Activated T-cell treated with anti-CD3 and anti-CD28 coated beads, Interleukin-2, amount 50 U/mL, for 72 hours (primary cell): ENCODE results near the gene ANXA11. TPM values are rescaled to one million over a fixed set of nuclear protein-coding genes. Genes with fewer than 3 reads are reported as not detected.
A peak's percentile ranks its signal among the peaks of the same experiment; 100 is the strongest.
"Not testable (repeated sequence)": the region's sequence is repeated elsewhere in the genome, so short reads cannot be mapped to it uniquely, and the experiment has no call there.

Experiments
- ATAC-seq, 2 donors: fragments of 150-1000 bp; cut with Tn5 transposase; replicated peaks in 1 of 2; 2 replicates each; pipeline ENCODE4 v1.10.0; 2021; ENCODE audit warnings: moderate library complexity in 2 of 2, mild to moderate bottlenecking in 1 of 2
- DNase-seq, 2 donors: peaks; one replicate each; pipeline ENCODE4 v3.0.0; 2021 to 2022; ENCODE audit warnings: mixed read lengths in 1 of 2
- H3K27ac Mint-ChIP-seq: one replicate; pipeline ENCODE4 v1.8.0; 2022; ENCODE audit warnings: mild to moderate bottlenecking, moderate library complexity, mixed read lengths
- H3K27me3 Mint-ChIP-seq: one replicate; pipeline ENCODE4 v1.8.0; 2022; ENCODE audit warnings: low read depth, mixed read lengths
- H3K36me3 Mint-ChIP-seq, 2 donors: one replicate each; pipeline ENCODE4 v1.8.0; 2022; ENCODE audit warnings: mixed read lengths in 2 of 2, mild to moderate bottlenecking in 1 of 2; ENCODE audit not compliant: insufficient read depth in 2 of 2
- H3K4me1 Mint-ChIP-seq: one replicate; pipeline ENCODE4 v1.8.0; 2022; ENCODE audit warnings: low read depth, mixed read lengths
- H3K4me3 Mint-ChIP-seq, 2 donors: one replicate each; pipeline ENCODE4 v1.8.0; 2022; ENCODE audit warnings: mild to moderate bottlenecking in 2 of 2, mixed read lengths in 2 of 2, moderate library complexity in 2 of 2
- H3K9me3 Mint-ChIP-seq, 2 donors: one replicate each; pipeline ENCODE4 v1.8.0; 2022; ENCODE audit warnings: mixed read lengths in 2 of 2
- total RNA-seq, 2 donors: library from RNA; stranded (reverse); gene quantifications; one replicate each; pipeline ENCODE4 v1.2.3, GENCODE V29; 2022

ANXA11 gene
- total RNA-seq = 100 to 1,000 TPM; 207 to 229 TPM

DNA sequence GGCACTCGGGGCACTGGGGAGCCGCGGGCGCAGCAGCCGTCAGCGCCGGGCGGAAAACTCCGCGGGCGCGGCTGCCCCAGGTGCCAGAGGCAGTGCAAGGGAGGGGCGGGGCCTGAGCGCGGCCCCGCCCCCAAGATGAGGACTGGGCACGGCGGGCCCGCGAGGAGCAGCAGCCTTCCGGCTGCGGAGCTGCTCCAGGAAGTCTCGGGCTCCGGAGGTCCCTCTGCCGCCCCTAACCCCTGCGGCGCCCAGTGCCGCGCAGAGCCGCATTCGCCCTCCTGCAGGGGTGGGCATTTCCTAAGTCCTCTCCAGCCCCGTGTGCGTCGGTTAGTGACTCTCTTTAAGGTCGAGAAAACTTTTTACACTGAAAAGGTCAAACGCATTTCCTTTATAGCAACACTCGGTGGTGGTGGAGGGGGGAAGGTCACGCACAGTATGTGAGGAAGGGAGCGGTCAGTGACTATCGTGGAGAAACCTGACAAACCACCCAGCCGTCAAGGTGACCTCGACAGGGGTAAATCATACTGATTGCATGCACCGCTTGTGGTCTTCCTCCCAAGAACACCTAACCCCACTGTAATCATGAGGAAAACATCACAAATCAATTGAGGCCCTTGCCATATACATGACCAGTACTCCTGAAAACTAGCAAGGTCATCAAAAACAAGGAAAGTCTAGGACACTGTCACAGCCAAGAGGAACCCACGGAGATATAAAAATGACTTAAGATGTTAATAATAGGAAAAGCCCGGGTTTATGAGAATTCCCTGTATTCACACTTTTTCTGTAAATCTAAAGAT, at the start of gene ANXA11:
TSS of gene ANXA11 (minus strand) at position 61 of the 800 bp plus-strand sequence. CDS start 32,676 bp downstream, outside the sequence.
- Mint-ChIP-seq H3K36me3 (peaks cover 2 to 7% of the 10 kb centered on the region in 2 donors), H3K4me1 (peaks cover 55% of the 10 kb centered on the region), H3K4me3 (peak within 1 kb of the TSS; percentile 87 to 90), H3K27ac (peak within 1 kb of the TSS; percentile 82), H3K27me3 (no peaks in the 10 kb centered on the region), H3K9me3 (no peaks in the 10 kb centered on the region)
- peak; percentile 82 to 88 for DNase-seq
- peak; percentile 75 to 78 for ATAC-seq

DNA sequence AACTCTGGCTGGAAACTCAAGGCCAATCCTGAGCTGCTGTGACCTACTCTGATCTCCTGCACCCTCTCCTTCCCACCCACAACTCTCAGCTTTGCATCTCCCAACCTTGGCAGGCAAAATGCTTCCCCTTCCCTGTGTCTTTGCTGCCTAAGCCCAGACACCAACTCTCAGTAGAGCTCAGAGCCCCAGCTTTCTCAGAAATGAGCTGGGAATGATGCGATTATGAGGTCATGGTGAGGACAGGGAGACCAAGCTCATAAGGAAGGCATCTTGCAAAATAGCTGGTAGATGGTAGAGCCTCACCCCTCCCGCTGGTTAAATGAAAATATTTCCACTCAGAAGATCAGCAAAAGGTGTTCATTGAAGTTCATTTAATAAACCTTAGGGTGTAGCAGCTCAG, 49.4 kb upstream of the ANXA11 start:
- DNase-seq, H3K36me3 Mint-ChIP-seq, ATAC-seq, H3K4me3 Mint-ChIP-seq, H3K27ac Mint-ChIP-seq, H3K9me3 Mint-ChIP-seq, H3K4me1 Mint-ChIP-seq: not testable (repeated sequence)
- H3K27me3 Mint-ChIP-seq = peaks cover 20% of the 10 kb centered on the region

DNA sequence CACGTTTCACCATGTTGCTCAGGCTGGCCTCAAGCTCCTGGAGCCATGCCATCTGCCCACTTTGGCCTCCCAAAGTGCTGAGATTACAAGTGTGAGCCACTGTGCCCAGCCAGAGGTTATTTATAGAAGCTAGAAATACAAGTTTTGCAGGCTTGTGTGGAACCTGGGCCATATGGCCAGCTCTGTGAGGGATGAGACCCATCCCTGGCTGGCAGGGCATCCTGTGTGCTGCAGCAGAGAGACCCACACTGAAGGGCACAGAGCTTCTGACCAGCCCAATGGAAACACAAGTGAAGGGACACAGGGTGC, 48.6 kb upstream of the ANXA11 start:
- H3K36me3 Mint-ChIP-seq, H3K4me3 Mint-ChIP-seq, H3K9me3 Mint-ChIP-seq, H3K4me1 Mint-ChIP-seq, H3K27ac Mint-ChIP-seq, DNase-seq: not testable (repeated sequence)
- peaks cover 20% of the 10 kb centered on the region for H3K27me3 Mint-ChIP-seq
- ATAC-seq = peak in 1 of 2 donors; percentile 39

DNA sequence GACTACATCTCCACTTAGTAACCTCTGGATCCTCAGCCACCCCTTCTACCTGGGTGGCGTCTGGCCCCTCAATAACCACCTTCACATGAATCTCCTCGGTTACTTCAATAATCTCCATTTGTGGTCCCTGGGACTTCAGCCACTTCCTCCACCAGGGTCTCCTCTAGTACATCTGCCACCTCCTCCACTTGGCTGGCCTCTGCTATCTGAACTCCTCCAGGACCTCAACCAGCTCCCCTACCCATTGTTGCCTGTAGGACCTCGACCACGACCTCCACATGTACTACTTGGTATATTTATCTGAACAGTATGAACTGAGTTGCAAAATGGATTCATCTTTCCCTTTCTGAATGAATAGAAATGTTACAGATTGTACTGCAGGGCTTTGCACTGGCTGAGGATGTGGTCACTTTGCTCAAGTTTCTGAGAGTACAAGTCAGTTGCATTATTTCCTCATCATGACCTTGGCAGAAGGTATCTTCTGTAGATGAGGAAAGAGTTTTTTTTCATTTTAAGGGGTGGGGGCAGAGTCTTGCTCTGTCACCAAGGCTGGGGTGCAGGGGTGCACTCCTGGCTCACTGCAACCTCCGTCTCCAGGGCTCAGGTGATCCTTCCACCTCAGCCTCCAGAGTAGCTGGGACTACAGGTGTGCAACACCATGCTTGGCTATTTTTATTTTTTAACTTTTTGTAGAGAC, 48.1 kb upstream of the ANXA11 start:
- H3K27ac Mint-ChIP-seq = no peak overlapping the region

GRCh38 chr10:80252296-80252887, 47.1 kb upstream of the ANXA11 start:
- DNase-seq (no peak), ATAC-seq (no peak)
- no peak overlapping the region for H3K27ac Mint-ChIP-seq
- no peak overlapping the region for H3K4me3 Mint-ChIP-seq
- H3K4me1 Mint-ChIP-seq = peaks cover 6% of the 10 kb centered on the region
- H3K27me3 Mint-ChIP-seq = peaks cover 20% of the 10 kb centered on the region
- no peaks in the 10 kb centered on the region for H3K9me3 Mint-ChIP-seq
- no peaks in the 10 kb centered on the region for H3K36me3 Mint-ChIP-seq

More for the DNA sequence above, 48.1 kb upstream of the ANXA11 start:
- DNase-seq = peak; percentile 14
- H3K36me3 Mint-ChIP-seq = no peaks in the 10 kb centered on the region
- H3K27me3 Mint-ChIP-seq = peaks cover 20% of the 10 kb centered on the region
- peak; percentile 83 for ATAC-seq
- peaks cover 6% of the 10 kb centered on the region for H3K4me1 Mint-ChIP-seq
- peak overlapping the region in 1 of 2 donors; percentile 1 for H3K4me3 Mint-ChIP-seq
- no peaks in the 10 kb centered on the region for H3K9me3 Mint-ChIP-seq

- H3K36me3 Mint-ChIP-seq, DNase-seq, H3K9me3 Mint-ChIP-seq, H3K4me3 Mint-ChIP-seq, H3K4me1 Mint-ChIP-seq, ATAC-seq, H3K27ac Mint-ChIP-seq: not testable (repeated sequence)
- H3K27me3 Mint-ChIP-seq = peaks cover 20% of the 10 kb centered on the region
Observed at GRCh38 chr10:80251703-80252280, 46.5 kb upstream of the ANXA11 start.

- H3K4me1 Mint-ChIP-seq, H3K27me3 Mint-ChIP-seq, H3K27ac Mint-ChIP-seq, H3K36me3 Mint-ChIP-seq, DNase-seq, H3K9me3 Mint-ChIP-seq, H3K4me3 Mint-ChIP-seq: not testable (repeated sequence)
- peak; percentile 45 to 55 for ATAC-seq
Observed at GRCh38 chr10:80250399-80250798, 45.1 kb upstream of the ANXA11 start.

DNA sequence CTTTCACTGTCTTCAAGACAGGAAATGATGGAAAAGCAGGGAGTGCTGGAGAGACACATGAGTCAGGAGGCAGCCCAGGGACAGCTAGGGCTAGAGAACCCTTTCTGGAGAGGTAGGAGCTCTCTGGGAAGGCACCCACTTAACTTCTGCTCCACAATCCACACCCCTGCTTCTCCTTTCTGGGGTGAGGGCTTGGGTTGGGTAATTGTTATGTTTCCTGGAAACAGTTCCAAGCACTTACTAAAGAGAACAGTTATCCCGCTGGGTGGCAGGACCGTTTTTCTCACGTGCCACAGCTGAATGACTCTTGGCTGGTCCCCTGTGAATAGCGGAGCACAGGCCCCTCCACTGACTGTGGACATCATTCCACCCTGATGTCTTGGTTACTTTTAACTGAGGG, 44.6 kb upstream of the ANXA11 start:
- DNase-seq, ATAC-seq, H3K36me3 Mint-ChIP-seq, H3K27ac Mint-ChIP-seq, H3K9me3 Mint-ChIP-seq, H3K4me3 Mint-ChIP-seq, H3K4me1 Mint-ChIP-seq, H3K27me3 Mint-ChIP-seq: not testable (repeated sequence)

DNA sequence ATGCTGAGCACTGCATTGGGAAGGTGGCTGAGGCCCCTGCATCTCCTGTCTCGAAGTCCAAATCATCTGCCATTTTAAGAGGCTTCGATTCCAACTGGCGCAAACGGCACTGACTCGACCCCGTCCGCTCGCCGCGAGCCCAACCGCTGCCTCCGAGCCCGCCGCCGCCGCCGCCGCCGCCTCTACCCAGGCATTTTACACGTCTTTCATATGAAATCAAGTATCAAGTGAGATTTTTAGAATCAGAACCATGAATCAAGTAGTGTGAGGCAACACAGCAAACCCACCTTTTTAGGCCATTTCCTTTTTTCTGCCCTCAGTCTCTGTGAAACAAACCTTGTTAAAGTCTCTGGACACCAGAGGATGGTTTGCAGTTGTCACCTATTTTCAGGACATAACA, 42.3 kb upstream of the ANXA11 start:
- not testable (repeated sequence) for ATAC-seq

GRCh38 chr10:80244371-80244770, 39.0 kb upstream of the ANXA11 start:
- ATAC-seq, H3K4me1 Mint-ChIP-seq, H3K9me3 Mint-ChIP-seq, H3K36me3 Mint-ChIP-seq, DNase-seq, H3K4me3 Mint-ChIP-seq, H3K27ac Mint-ChIP-seq: not testable (repeated sequence)
- peaks cover 13% of the 10 kb centered on the region for H3K27me3 Mint-ChIP-seq

More for the DNA sequence above, 42.3 kb upstream of the ANXA11 start:
- H3K27me3 Mint-ChIP-seq = peaks cover 14% of the 10 kb centered on the region
- H3K9me3 Mint-ChIP-seq, H3K4me1 Mint-ChIP-seq, H3K27ac Mint-ChIP-seq, H3K4me3 Mint-ChIP-seq, H3K36me3 Mint-ChIP-seq, DNase-seq: not testable (repeated sequence)

DNA sequence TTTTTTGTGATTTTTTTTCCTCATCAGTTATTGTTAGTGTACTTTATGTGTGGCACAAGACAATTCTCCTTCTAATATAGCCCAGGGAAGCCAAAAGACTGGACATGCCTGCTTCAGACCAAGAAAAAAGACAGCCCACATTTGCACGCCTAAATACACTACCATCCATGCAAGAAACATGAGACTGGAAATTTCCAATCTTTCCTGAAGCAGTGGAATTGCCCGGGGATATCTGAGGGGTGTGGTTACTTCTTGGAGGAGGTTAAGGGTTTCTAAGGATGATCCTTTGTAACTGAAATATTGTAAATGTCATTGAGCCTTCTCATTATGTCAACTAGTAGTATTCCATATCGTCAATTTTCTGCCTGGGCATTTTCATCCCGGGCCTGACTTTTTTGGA, 37.0 kb upstream of the ANXA11 start:
- not testable (repeated sequence) for DNase-seq, H3K27ac Mint-ChIP-seq
- H3K27me3 Mint-ChIP-seq = peaks cover 13% of the 10 kb centered on the region

DNA sequence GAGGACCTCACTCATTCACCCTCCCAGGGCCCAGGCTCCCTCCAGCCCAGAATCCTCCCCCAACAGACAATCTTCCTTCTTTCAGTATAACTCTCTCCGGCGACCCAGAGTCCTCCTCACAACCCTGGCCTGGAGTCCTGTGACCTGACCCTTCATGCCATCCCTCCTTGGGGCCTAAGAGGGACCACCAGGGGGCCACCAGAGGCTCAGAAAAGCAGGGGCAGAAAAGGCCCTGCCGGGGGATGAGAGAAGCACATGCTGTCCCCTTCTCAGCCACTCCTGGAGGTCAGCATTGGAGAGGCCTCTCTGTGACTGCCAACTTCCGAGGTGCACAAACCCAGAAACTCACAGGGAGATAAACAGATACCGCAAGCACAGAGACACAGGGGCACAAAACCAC, 31.1 kb upstream of the ANXA11 start:
- not testable (repeated sequence) for H3K9me3 Mint-ChIP-seq, H3K4me1 Mint-ChIP-seq, H3K36me3 Mint-ChIP-seq, DNase-seq, H3K27ac Mint-ChIP-seq, H3K4me3 Mint-ChIP-seq, ATAC-seq, H3K27me3 Mint-ChIP-seq

More for the DNA sequence above, 37.0 kb upstream of the ANXA11 start:
- H3K4me3 Mint-ChIP-seq, H3K36me3 Mint-ChIP-seq, H3K9me3 Mint-ChIP-seq, H3K4me1 Mint-ChIP-seq, ATAC-seq: not testable (repeated sequence)
